HG03520 (cell line): Measurements from ENCODE around the gene SLC10A7.

Experiments used
- ATAC-seq: cut with Tn5 transposase; IDR thresholded peaks from one replicate; pipeline ENCODE4 v1.9.1; 2021; ENCODE audit warnings: mild to moderate bottlenecking, moderate library complexity; ENCODE audit not compliant: unreplicated experiment

The SLC10A7 gene

GRCh38 chr4:146315184-146315583, 206.6 kb downstream of the SLC10A7 start:
- no peak for ATAC-seq

DNA sequence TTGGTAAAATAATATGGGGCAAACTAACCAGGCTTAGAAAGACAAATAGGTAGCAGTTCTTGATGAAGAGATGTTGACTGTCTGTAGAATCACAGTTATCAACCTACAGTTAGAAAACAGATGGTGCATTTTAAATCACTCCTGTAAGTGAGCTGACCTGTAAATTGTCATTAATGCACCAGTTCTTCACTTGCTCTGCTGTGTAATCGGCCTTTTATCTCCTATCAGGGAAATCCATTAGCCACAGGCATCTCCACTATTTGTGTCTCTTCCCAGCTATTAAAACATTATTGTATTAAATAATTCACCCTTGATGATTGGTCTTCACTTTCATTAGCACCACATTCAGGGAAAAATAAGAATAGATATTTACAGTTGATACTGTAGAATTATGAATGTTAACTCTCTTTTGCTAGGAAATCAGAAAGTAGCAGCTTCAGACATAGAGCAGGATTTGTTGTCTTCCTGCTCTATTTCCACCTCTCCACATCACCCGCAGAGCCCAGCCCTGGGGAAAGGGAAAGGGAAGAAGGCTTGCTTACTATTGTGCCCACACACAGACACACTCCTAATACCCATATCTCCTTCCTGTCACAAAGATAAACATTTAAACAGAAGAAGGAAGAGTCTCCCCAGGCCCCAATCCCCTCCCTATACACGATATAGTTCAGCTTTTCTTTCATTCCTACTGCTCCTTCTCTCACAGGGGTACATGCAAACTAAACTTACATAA, 210.3 kb downstream of the SLC10A7 start:
- ATAC-seq = no peak

- ATAC-seq = peak; percentile 84
Observed at GRCh38 chr4:146310319-146311021, 211.3 kb downstream of the SLC10A7 start.

DNA sequence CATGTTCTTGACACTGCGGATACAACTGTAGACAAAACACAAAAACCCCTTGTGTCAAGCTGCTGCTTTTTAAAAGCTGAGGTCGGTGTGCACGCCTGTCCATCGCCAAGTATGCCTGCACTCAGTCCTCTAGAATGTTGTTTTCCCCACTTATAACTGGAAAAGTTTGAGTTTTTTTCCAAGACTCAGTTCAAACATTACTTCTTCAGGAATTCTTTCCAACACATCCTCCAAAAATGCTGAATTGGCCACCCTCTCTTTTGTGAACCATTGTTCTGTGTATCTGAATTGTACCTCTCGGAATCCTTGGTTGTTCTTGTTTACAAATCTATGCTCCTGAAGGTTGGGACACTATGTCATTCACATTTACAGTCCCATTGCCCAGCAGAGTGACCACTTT, 212.8 kb downstream of the SLC10A7 start:
- ATAC-seq = no peak

DNA sequence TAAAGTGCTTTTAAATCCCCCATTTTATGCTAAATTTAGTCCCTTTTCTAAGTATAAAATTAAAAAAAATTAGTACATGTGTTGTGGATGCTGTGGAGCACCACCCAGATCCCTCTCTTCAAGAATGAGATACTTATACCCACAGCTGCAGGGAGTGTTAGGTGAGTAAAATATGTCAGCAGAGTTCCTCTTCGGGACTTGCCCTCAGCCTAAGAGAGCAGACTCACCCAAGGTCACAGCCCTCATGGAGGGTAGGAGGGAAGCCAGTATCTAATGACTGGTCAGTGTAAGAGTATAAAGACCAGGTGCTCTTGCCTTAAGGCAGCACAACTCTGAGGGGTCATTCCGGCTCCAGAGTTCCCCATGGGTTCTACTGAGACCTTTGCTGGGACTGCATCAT, 218.9 kb downstream of the SLC10A7 start:
- ATAC-seq = no peak

DNA sequence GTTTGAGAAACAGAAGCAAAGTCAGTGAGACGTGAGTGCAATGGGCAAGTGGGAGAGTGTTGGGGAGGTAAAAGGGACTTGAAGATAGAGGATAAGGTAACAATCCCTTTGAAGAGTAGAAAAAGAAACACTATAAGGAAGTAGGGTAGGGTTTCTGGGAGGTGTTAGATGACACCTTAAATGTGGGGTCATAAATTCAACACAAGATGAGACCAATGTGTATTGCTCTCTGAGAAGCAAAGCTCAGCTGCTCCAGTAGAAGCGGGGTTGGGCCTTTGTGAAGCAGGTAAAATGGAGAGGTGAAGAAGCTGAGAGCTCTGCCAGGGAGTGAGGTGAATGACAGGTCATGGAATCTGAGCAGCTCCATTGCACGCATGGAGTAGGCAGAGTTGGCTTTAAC, 222.1 kb downstream of the SLC10A7 start:
- ATAC-seq = no peak

DNA sequence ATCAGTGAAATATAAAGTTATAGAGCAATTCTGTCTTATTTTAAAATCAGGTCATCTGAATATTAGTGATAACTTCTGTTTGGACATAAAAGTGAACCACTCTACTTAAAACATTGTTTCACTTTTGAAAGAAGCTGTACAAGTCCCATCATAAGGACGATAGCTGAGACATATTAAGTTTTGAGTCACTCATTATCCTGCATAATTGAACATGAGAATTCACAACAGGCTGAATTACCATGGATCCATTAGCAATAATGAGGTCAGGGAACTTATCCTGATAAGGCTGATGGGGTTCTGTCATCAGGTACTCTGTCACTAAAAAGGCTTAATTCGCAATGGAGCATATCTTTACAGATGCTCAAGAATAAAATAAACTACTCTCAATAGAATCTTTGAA, 227.0 kb downstream of the SLC10A7 start:
- no peak for ATAC-seq

DNA sequence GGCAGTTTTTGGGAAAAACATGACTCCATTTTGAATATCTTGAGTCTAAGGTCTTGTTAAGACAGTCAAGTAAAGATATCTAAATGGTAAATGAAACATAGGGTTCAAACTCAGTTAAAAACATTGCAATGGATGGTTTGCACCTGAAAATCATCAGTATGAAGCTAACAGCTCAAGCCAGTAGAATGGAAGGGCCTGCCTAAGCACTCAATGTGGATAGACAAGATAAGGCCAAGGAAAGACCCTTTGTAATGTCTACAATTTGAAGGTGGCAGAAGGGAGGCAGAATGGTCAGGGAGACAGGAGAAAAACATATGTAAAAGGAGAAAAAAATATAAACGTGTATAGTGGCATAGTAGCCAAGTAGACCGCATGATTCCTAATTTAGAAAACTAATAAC, 229.2 kb downstream of the SLC10A7 start:
- ATAC-seq = no peak

DNA sequence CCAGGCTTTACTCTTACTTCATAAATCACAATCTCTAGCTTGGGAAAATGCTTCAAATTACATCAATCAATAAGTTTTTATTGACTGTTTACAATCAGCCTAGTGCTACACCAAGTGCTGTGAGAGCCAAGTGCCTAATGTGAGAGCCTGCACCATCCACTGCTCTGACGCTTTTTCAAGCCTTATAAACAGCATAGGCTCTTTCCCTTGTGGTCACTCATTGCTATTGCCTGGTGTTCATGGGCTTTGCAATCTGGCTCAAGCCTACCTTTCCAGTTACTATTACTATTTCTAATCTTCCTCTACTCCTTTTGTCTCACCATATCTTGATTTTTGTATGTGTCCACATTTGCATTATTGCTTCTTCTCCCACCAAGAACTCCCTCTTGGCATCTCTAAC, 230.4 kb downstream of the SLC10A7 start:
- ATAC-seq = no peak

GRCh38 chr4:146288193-146288592, 233.5 kb downstream of the SLC10A7 start:
- ATAC-seq = no peak

DNA sequence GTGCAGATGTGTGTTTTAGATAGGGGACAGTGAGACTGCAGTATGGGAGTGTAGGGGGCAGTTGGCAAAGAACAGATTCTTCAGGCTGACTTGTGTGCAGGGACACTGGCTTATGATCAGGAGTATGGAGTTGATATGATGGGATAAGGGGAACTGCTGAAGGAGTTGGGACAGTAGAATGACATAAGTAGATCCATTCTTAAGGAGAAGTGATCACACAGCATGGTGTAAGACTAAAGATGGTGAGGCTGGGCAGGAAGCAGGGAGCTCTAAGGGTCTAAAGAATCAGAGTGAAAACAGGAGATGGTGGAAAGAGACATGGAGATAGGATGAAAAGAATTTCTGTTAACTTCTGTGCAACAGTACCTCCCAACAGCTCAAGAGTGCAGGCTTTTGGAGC, 236.7 kb downstream of the SLC10A7 start:
- no peak for ATAC-seq

DNA sequence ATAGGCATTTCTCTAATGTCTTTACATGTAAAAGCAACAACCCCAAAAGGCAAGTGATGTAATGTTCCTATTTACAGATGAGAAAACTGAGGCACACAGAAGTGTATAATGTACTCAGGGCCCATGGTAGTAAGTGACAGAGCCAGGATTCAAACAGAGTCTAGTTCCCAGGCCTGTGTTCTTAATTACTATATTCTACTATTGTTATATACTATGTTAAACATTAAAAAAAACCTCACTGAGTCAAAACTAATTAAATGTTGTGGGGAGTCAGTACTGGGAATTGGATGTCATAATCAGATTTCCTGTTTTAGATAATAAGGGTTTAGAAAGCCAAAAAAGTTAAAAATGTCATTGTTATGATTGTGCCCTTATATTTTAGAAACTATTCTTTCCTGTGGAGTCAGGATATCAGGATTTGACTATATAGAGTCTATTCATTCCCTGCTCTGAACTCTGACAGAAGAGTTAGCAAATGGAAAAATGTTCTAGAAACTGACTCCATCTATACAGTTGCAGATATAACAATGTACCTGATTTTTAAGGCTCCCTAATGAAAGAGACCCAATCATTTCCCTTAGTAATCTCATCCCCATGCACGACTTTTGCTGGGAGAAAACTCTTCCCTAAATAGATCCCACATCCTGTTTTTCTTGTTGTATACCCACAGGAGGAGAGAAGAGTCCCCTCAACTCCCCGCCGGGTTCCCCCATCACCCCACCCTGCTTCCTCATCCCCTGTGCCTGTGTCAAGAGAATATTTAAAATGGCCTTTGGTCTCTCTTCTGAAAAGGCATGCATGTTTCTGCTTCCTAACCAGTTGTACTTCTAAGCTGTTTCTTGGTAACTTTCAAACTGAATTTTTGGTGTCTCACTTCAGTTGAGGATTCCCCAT, 237.7 kb downstream of the SLC10A7 start:
- no peak for ATAC-seq

DNA sequence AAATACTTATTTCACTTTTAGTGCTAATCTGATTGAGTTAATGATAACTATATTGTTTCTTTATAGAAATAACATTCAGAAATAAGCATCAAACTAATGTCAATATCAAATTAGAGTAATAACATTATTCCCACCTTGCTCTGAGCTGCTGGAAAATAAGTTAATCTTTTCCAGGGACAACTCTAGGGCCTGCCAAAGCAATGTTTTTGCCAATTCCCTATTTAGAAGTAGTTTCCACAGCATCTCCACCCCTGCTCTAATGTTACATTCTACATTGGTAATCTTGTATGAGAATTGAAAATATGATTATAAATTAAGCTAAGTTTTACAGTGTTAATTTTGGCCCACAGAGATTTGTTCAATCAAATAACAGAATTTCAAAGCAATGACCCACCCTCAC, 239.1 kb downstream of the SLC10A7 start:
- ATAC-seq = no peak

DNA sequence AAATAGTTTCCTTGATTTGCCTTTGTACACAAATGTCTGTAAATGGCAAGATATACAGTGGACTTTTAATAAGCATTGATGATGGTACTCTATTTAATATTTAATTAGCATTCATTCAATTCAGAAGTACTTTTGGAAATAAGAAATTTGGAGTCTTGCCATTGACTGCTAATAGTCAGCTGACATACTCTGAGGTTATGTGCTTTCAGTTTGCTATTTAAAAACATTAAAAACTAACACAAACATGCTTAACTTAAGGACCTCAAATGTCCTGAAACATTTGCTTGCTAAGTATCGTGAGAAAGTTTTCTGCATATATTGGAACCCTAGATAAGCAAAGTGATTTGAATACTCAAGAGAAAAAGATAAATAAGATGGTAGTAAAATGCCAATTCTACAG, 242.8 kb downstream of the SLC10A7 start:
- no peak for ATAC-seq

- ATAC-seq = no peak
Observed at GRCh38 chr4:146275370-146275769, 246.4 kb downstream of the SLC10A7 start.

GRCh38 chr4:146274774-146275173, 247.0 kb downstream of the SLC10A7 start:
- ATAC-seq = no peak

- peak; percentile 76 for ATAC-seq
Observed at GRCh38 chr4:146273204-146273901, 248.4 kb downstream of the SLC10A7 start.

DNA sequence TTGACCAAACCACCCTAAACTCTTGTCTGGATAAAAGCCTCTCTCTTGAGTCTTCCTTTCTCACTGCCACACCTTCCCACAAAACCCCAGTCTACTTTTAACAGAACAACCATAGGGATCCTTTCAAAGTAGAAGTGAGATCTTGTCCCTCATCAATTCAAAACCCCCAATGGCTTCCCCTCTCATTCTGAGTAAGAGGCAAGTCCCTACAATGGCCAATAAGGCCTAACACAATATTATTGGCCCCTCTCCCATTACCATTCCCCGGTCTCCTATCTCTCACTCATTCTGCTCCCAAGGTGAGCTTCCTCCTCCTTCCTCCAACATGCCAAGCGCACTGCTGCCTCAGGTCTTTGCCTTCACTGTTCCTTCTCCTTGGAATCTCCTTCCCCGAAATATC, 250.3 kb downstream of the SLC10A7 start:
- no peak for ATAC-seq

DNA sequence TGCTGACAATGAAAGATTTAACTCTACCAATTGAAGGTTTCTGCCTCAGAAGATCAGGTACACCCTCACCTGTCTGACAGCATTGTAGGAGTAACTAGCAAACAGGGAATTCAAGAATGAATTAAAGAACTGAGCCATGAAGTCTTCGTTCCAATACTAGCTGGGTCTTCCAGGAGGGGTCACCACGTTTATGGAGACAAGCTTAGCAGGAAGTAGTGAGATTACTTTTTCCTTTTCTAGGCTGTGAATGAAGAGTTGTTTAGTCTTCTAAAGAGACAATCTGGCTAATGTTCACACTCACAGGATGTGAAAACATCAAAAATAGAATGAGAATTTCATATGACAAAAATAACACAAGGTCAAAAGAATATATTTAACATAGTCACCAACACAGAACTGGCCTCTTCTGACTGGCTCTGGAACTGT, 252.5 kb downstream of the SLC10A7 start:
- peak; percentile 35 for ATAC-seq

DNA sequence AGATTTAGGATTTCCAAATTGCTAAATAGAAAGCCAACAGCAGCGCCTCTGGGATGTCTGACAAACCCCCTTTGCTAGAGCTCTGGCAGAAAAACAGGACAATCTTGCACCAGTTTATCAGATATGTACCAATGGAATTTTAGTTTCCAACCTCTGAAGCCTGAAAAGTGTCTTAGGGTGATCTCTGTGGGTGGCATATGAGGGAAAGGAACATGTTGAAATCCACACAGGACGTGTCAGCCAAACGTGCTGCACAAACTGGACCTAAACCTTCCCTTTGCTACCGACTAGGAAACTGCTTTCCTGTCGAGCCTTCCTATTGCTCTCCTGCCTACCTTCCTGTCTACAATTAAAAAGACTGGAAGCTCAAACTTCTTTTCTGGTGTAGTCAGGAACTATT, 253.9 kb downstream of the SLC10A7 start:
- no peak for ATAC-seq

DNA sequence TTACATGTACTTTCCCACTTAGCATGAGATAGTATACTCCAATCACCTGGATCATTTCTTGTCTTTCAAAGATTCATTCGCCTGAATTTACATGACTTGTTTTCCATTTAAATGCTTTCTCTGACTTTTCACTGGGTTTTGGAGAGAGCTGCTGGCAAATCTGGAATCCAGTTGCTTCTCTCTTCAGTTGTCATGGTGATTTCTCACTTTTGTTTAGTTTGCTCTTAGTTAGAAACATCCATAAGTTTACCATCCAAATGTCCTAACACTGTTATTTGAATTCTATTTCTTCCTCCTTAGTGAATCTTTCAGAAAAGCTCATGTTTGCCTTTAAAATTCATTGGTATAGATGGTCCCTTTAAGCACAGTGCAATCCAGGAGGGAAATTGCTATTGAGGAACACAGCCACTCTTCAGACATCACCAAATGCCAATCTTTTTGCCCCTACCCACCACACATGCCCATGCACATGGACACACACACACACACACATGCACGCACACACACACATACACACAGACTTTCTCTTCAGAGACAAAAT, 255.7 kb downstream of the SLC10A7 start:
- no peak for ATAC-seq
